Spleen (tissue), 7 donors: ENCODE measurements around the gene TEX35.

Experiments used
- CTCF ChIP-seq, 11 experiments: fragments of 200-600 bp in 7 of 11; fragments of 450-650 bp in 4 of 11; sonication (generic) in 4 of 11; IDR thresholded peaks in 8 of 11; conservative IDR thresholded peaks in 3 of 11; 1 replicate in 7 of 11; 2 replicates in 4 of 11; pipeline versions ENCODE4 v1.4.0 to v1.8.0; 2016 to 2021; ENCODE audit warnings: antibody characterized with exemption in 11 of 11, inconsistent platforms in 4 of 11, mild to moderate bottlenecking in 1 of 11
- POLR2AphosphoS5 ChIP-seq, 3 donors: sonication (generic); formaldehyde crosslinking; IDR thresholded peaks; one replicate each; pipeline ENCODE4 v1.5.1; 2017; ENCODE audit warnings: antibody characterized with exemption in 3 of 3
- donor health status: DM: no; HTN: no; CAD: no; lungs with moderate emphysema.
- donor health status: DM: no; HTN: no; CAD: no.
- donor health status: DM: no; HTN: no; CAD: no.

GRCh38 chr1:178502856-178503255, 10.1 kb upstream of the TEX35 start:
- TF ChIP-seq CTCF (IDR thresholded peaks at IDR 0.05 in 8 of 11, conservative IDR thresholded peaks at IDR 0.05 in 3 of 11) (no peak), POLR2AphosphoS5 (IDR thresholded peaks at IDR 0.05) (no peak)
